ENCODE measurements around the gene ANKS6. TPM values are rescaled to one million over a fixed set of nuclear protein-coding genes. Genes with fewer than 3 reads are reported as not detected.

The ANKS6 gene
- total RNA-seq, 4 donors from 2014 or later, result 10.3 to 23.0 (median 12.2) TPM

DNA sequence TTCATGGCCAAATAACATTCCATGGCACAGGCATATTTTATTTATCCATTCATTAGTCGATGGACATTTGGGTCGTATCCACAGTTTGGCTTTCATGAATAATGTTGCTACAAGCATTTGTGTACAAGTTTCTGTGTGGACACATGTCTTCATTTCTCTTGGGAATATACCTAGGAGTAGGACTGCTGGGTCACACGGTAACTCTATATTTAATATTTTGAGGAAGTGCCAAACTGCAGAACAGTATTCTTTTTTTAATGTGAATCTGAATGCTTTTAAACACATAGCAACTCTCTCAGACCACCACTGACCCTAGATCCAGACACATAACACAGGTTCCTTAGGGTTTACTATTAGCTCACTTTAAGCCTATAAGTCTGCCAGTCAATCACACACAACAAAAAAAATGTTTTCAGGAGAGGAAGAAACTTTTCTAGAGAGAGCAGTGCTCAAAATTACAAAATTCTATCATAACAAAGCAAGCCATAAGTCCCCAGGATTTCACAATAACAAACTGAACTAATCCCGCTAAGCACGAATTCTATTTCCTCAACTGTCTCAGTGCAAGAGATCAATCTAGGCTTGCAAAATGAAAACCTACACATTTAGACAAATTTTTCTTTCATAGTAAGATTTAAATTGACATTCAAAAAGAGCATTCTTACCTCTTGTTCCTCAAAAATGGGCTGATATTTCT lies 45.8 kb downstream of the ANKS6 start:
- TF ChIP-seq, protein P1, sequence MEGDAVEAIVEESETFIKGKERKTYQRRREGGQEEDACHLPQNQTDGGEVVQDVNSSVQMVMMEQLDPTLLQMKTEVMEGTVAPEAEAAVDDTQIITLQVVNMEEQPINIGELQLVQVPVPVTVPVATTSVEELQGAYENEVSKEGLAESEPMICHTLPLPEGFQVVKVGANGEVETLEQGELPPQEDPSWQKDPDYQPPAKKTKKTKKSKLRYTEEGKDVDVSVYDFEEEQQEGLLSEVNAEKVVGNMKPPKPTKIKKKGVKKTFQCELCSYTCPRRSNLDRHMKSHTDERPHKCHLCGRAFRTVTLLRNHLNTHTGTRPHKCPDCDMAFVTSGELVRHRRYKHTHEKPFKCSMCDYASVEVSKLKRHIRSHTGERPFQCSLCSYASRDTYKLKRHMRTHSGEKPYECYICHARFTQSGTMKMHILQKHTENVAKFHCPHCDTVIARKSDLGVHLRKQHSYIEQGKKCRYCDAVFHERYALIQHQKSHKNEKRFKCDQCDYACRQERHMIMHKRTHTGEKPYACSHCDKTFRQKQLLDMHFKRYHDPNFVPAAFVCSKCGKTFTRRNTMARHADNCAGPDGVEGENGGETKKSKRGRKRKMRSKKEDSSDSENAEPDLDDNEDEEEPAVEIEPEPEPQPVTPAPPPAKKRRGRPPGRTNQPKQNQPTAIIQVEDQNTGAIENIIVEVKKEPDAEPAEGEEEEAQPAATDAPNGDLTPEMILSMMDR (IDR thresholded peaks at IDR 0.05; ENCODE audit: low read depth), result no peak

DNA sequence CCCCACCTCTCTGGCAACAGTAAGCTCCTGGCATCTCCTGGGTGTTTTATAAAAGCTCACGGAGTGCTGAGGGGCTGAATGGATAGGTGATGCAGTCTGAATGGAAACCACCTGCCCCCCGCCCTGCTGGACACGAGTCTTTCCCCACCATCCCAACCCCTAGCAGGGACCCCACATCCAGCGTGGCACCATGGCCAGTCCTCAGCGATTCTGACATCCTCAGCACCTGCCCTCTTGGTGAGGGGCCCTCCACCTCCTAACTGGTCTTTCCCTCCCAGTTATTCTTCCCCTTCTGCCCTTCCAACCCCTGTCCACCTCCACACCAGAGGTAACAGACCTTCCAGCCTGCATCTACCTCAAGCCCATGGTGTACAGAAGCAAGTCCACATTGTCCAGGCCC lies 48.9 kb downstream of the ANKS6 start:
- TF ChIP-seq, protein P1 (IDR thresholded peaks at IDR 0.05; ENCODE audit: low read depth), result no peak

DNA sequence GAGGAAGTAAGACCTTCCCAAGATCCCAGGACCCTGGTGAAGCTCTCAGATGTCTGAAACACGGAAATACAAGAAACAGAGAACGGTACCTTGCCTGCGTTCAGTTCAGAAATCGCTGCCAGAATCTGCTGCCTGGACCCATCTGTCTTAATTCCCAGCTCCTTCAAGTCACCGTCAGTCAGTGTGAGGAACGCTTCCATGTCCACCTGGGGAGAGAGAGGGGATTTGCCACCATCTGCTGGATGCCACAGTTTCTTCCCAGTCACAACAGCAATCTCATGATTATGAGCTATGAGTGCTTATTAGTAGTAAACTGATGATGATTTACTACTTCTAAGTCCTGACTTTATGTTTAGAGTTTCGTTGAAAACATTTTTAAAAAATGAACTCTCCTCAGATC lies 50.9 kb downstream of the ANKS6 start:
- TF ChIP-seq, protein P1 (IDR thresholded peaks at IDR 0.05; ENCODE audit: low read depth), result no peak

DNA sequence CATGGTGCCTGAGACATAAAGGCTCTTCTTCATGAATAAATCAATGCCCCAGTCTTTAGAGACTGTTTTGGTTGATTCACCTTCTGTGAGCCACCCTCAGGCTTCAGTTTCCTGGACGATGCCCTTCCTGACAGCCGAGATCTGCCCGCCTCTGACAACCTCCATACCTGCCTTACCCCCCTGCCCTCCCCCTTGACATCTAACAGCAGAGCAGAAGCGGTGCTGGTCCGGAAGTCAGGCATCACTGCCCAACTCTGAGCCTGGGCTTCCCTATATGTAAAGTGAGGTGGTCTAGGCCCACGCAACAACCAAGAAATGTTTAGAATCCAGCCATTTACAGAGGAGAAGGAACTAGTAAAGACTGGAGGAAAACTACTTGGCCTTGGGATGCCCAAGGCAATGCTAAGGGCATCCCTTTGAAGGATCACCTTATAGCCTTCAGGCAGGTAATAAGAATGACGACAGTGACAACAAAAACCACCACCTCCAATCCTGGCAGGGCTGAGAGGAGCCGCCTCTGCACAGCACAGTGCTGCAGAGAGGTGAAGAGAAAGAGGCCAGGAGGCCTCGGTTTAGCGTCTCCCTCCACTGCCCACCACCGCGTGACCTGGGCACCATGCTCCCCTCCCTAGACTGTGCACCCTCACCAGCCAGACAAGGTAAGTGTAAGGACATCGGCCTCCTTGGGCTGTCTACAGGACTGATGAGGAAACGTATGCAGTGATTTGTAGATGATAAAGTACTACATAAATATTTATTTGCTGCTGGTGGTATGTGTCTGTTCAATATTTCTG lies 52.3 kb downstream of the ANKS6 start:
- TF ChIP-seq, protein P1 (IDR thresholded peaks at IDR 0.05; ENCODE audit: low read depth), result no peak

DNA sequence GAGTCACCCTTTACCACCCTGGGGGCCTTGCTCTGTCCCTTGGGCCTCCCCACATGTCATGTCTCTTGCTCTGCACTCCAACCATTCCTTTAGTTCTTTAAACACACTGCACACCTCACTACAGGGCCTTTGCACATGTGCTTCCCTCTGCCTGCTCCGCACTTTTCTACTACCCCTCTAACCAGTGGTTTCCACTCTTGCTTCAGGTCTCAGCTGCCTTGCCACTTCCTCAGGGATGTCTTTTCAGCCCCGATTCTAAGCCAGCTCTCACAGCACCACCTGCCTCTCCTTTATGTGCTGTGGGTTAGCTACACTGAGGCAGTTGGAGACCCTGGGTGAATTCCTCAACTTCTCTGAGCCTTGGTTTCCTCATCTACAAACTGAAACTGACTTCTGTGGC lies 53.0 kb downstream of the ANKS6 start:
- TF ChIP-seq, protein P1 (IDR thresholded peaks at IDR 0.05; ENCODE audit: low read depth), result no peak

DNA sequence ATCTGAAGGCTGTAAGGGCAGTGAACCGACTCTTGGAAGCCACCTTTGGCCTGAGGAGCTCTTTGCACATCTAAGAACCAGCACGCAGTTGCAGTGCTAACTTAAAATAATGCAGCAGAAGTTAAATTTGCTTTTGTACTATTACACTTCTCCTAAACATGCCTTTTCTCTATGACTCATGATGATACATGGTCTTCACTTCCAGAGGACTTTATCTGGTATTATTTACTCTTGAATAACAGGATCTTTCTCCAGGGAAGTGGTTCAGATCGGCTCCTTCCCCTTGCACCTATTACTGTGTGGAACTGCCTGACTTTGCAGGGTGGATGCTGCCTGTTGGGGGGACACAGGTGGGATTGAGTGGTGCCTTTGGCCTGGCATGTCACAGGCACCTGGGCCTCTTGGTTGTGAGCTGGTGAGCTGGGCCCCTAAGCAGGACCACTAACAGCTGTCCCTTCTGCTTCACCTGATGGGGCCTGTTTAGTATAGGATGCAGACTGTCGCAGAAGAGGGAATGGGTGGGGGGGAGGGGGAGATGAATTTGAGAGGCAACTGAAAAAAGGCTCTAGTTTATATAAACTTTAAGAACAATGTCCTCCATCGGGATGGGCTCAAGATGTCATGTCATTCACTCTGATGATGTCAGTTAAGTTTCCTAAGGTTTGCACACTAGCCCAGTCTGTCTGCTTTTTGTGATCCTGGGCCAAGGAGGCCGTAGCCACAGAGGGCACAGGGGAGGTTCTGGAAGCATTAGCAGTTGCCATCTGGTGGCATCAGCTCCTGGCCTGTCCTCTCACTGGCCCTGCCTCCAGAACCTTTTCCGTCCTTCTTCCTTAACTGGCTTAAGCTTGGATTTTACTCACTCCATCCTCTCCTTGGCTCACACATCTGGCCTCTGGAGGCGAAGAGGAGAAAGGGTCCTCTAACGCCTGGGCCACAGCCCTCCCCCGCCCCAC lies 53.8 kb downstream of the ANKS6 start:
- TF ChIP-seq, protein P1 (IDR thresholded peaks at IDR 0.05; ENCODE audit: low read depth), result no peak
